ENCODE results near the gene C6orf136.

C6orf136 gene

DNA sequence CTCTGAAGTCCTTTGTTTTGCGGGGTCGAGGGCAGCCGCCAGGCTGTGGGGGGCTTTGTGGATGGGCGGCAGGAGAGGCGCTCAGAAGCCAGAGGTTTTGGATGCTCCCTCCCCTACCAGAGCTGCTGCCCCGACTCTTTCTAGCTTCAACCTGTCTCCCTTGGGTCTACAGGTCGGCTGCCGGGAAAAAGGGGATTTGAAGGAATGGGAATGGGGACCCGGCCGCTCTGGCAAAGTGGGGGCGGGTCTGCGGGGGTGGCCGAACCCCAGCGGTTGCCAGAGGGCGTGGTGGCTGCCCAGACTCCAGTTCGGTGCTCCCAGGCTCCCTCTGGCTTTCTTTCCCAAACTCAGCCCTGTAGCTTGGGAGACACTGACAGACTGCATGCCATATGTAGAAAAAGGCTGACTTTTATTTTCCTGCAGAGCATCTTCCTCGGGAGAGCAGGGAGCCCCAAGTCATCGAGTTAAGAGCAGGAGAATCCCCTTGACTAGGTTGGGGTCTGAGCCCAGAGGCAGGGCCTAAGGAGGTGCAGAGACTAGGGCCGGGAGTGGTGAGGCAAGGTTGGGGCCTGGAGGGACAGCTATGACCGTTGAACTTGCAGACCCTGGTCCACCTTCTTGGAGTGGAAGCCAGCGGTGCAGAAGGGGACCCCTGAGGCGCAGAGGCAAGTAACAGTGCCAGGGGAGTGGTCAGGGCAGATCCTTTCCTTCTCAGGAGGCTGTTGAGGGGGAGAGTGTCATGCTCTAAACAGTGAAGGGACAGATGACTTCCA is 40.9 kb downstream of the C6orf136 start:
- no peak for DNase-seq

GRCh38 chr6:30688569-30688968 is 41.6 kb downstream of the C6orf136 start:
- no peak for DNase-seq

GRCh38 chr6:30689022-30689865 is 42.3 kb downstream of the C6orf136 start:
- no peak for DNase-seq

GRCh38 chr6:30689985-30690384 is 43.1 kb downstream of the C6orf136 start:
- no peak for DNase-seq

DNA sequence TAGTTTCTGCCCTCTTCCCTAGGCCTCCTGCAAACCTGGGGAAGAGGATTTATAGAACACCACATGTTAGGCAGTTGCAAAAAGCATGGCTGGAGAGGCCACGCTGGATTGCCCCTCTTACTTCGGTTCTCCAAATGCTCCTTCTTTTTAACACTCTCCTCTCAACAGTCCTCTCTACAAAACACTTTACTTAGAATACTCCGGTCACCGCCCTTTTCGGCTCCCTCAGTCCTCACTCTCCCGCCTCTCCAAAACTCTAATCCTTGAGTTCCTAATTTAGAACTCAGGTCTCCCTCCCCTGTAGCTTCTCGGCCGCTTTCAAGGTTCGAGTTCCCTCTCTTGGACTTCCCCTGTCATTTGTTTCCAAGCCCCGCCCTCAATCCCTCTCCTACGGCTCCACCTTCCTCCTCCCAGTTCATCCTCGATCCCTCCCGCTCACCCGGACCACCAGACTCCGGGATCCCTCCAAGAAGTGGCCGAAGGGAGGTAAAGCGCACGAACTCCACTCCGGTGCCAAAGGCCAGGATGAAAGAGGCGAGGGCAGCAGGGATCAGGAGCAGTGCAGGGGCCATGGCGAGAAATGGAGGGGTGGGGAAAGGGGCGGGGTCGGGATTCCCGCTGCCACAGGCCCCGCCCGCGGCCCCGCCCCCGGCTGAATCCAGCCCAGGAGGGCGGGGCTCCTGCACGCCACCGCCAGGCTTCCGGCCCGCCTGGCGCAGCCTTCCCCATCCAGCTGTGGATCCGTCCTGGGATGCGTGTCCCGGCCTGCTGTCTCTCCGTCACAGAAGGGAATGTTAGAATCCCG is 43.7 kb downstream of the C6orf136 start, which contains the start of gene NRM:
NRM (minus strand) TSS at position 582 of the 805 bp plus-strand sequence; CDS start at position 572, 10 bp downstream.
- peak; percentile 59 for DNase-seq

DNA sequence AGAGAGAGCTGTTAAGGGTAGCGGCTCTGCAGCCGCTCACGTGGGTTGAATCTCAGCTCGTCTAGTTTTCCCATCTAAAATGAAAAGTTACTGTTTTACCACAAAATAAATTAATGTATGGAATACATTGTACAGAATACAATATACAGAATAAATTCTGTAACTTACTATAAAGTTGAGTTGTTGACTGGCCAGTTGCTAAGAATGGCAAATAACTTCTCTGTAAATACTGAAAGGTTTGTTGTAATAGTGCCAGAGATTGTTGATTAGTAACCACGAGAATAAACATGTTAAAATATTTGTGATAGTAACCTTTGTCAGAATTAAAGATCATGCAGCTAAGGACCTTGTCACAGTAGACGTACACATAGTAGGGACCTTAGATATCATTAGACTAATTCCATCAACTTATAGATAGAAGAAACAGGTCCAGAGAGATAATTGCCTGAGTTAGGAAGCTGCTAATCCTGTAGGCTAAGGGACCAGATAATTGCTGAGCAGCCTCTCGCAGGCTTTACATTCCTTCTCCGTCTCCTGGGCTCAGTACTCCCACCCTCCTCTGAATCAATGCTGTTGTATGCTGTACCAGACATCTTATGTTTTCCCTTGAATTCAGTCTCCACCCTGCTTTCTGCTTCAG is 44.4 kb downstream of the C6orf136 start:
- no peak for DNase-seq

DNA sequence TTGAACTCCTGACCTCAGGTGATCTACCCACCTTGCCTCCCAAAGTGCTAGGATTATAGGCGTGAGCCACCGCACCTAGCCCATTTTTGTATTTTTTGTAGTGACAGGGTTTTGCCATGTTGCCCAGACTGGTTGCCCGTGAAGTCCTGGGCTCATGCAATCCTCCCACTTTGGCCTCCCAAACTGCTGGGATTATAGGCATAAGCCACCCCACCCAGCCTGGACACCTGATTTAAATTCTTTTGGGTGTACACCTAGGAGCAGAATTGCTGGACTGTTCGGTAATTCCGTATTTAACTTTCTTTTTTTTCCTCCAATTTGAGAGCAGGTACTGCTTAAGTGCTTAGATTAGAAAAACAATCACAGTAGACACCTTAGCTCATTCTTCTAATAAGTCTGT is 49.5 kb downstream of the C6orf136 start:
- no peak for DNase-seq

DNA sequence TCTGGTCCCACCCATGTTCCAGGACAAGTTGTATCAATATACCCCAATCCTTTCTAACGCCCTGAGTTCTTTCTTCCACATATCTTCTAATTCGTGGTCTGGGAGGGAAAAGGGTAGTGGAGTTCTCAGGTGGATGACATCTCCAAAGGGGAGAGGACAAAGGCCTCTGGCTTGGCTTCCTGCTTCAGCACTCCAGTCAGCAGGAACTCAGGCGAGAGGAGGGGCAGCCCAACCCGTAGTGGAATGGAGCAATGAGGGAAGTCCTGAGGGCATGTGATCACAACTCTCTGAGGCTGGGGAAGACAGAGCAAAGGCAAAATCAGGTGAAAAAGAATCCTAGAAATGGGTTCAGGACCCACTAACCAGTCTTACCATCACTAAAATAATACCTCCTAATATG is 53.4 kb downstream of the C6orf136 start:
- no peak for DNase-seq
